ENCODE data around the gene FZD8.
"Not testable (repeated sequence)": the region's sequence is repeated elsewhere in the genome, so short reads cannot be mapped to it uniquely, and the experiment has no call there.

FZD8 gene, protein sequence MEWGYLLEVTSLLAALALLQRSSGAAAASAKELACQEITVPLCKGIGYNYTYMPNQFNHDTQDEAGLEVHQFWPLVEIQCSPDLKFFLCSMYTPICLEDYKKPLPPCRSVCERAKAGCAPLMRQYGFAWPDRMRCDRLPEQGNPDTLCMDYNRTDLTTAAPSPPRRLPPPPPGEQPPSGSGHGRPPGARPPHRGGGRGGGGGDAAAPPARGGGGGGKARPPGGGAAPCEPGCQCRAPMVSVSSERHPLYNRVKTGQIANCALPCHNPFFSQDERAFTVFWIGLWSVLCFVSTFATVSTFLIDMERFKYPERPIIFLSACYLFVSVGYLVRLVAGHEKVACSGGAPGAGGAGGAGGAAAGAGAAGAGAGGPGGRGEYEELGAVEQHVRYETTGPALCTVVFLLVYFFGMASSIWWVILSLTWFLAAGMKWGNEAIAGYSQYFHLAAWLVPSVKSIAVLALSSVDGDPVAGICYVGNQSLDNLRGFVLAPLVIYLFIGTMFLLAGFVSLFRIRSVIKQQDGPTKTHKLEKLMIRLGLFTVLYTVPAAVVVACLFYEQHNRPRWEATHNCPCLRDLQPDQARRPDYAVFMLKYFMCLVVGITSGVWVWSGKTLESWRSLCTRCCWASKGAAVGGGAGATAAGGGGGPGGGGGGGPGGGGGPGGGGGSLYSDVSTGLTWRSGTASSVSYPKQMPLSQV

DNA sequence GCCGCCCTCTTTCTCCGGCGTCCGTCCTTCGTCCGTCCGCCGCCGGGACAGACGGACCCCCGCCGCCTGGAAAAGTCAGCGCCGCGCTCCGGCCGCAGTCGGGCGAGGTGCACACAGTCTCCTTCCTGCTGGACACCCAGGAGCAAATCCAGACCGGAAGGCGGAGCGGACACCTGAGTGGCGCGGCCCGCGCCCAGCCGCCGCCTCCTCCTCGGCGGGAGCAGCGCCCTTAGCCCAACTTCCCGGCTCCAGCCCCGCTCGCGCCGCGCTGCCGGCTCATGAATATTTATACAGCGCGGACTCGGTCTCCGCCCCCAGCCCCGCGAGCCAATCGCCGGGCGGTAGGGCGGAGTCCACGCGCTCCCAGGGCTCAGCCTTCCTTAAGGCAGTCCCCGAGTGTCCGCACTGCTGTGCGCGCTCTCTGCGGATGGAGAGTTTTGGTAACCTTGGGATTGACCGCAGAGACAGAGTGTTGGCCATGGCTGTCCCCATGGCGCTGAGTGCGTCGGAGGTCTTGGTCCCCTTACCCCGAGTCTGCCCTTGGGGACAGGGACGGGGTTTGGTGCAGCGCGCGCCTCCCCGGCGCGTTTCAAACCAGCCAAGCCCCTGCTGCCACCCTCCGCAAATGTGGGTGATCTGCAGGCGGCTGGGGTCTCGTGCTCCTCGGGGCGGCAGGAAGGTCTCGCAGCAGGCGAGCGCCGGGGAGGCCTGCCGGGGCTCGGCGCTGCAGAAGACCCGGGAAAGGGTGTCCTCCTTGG lies at the start of gene FZD8:
TSS of gene FZD8 (minus strand) at position 262 of the 758 bp plus-strand sequence. CDS start 867 bp downstream, outside the sequence.
- DNase-seq, result peak; percentile 26 to 78

DNA sequence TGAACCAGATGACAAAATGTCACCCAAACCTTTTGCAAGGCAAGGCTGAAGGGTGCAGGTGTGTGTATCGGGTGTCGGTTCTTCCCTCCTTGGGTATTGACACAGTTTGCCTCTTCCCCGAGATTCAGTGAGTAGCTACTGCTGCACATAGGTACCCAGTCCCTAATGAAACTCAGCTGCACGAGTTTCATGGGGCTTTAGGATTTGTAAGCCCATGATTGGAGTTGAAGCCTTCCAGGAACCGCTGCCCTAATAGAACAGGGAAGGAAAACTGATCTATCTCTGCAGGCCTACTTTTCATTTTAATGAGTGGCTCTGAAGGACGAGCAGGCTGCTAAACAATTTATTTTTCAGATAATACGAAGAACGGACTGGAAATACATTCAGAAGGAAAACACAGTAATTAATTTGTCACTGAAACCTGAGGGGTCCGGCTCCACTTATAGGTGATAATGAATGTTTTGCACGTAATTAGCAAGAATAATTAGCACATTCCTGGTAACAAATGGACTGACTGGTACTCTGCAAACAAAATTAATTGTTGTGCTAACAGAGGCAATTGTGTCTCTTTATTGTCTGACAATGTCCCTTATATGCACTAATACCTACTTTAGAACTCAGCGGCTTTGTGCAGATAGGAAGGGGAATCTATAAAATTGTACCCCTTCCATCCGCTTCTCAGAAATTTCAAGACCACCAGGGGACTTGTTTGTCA lies 49.6 kb upstream of the FZD8 start:
- no peak for DNase-seq

DNA sequence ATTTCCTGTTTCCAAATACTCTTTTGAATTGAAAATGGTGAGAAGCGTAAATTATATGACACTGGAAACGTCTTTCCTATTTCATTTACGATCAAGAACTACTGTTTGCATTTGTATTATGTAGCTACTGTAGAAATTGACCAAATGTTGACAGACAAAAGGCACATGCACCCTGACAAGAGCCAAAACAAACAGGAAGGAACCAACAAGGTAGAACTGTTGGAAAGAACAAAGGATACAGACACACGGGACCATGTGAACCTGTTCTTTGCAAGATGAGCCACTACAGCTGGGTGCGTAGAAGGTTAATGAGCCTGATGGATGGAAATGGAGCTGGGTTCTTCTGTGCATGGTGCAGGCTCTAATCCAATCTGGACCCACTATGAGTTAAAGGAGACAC lies 48.4 kb upstream of the FZD8 start:
- no peak for DNase-seq

DNA sequence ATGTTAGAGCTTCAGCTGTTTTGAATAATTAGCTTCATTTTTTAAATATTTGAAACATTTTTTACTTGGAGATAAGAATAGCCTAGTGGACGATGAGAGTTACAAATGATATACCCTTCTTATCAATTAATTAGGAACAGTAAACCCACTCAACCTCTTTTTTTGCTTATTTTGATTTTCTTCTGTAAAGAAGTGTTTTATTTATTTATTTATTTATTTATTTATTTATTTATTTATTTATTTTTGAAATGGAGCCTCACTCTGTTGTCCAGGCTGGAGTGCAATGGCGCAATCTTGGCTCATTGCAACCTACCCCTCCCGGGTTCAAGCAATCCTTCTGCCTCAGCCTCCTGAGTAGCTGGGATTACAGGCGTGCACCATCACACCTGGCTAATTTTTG lies 43.8 kb upstream of the FZD8 start:
- DNase-seq, result not testable (repeated sequence)

DNA sequence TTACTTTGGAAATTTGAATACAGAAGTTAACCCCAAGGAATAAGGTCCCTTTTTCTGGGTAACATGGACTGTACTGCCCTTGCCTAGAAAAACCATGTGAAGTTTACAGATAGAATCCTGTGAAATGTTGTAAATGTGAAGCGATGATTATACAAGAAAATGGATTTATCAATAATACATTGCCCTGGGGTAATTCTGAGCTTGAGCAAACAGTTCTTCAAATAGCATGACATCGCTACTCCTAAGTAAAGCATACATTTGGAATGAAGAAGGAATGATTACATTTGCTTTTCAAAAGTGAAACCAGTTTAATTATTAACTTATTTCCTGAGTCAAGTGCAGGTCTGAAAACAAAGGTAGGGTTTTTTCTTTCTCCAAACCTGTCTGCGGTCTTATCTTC lies 43.3 kb upstream of the FZD8 start:
- DNase-seq, result peak in 1 of 2 experiments; percentile 18

DNA sequence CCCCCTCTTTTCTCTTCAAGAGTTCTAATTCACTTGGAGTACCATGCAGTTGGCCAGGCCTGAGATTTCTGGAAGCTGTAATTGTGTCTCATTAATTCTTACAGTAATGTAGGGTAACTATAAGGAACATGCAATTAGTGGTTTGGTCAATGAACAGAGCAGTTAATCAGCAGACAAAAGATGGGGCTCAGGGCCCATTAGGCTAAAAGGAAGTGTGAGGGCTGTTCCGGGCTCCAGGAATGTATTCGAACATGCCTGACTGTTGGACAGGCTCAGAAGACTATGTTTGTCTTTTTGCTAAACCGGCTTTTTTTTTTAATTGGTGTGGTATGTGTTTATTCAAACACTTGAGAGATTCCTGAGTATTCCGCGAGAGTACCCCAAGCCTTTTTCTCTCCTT lies 42.5 kb upstream of the FZD8 start:
- no peak for DNase-seq

DNA sequence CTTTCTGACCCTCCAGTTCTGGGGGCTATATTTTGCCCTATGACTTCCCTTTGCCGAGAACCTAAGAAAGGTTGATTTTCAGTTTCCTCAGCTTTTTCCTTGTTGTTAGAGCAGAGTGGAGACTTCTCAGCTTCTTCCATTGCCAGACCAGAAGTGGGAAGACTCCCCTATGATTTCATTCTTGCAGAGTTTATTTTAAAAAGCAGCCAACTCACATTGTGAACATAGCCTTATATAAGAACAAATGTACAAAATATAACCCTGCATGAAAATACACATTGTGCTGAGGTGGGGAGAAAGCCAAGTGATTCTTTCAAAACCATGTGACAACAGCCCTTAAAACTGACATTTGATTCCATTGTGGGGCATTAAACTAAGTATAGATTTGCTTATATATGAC lies 33.8 kb upstream of the FZD8 start:
- DNase-seq, result no peak

DNA sequence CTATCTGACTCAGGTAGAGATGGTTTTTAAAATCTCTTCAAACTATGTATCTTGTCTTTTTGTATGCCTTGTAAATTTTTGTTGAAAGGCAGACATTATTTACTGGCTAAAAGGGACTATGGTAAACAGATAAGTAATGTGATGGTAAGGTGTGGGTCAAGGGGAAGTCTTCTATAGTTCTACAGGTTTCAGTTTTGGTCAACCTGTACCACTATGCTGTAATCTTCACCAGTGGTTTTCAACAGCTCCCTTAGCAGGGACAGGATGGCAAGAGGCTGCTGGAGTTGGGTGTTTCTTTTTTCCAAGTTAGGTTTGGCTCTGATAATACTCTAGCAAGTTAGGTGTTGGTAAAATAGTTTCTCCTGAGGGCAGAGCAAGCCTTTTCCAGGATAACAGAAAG lies 32.7 kb upstream of the FZD8 start:
- no peak for DNase-seq

DNA sequence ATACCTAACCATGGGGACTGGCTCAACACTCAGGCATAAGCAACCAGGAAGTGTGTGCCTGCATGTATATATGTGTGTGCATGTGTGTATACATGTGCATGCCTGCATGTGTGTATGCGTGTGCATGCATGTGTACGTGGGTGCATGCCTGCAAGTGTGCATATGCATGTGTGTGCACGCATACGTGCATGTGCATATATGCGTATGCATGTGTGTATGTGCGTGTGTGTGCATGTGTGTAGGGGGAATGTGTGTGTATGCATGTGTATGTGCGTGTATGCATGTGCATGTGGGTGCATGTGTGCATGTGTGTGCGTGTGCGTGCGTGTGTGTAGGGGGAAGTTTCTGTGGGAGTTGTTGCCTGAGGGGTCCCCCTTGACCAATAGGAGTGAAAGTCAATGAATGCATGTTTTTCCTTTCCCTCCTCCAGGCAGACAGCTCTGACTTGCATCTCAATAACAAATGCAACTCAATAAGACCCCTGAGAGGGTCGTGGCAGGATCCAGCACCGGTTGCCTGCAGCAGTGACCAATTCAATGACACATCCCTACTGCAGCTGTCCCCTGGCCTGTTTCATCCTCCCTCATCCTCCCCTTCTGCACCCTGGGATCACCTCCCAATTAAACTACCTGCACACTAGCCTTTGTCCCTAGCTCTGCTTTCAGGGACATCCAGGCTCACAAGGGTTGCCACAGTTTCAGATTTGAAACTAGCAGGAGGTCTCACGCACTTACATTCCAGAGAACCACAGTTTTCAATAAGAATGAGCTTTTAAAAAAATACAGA lies 27.0 kb upstream of the FZD8 start:
- DNase-seq, result no peak

DNA sequence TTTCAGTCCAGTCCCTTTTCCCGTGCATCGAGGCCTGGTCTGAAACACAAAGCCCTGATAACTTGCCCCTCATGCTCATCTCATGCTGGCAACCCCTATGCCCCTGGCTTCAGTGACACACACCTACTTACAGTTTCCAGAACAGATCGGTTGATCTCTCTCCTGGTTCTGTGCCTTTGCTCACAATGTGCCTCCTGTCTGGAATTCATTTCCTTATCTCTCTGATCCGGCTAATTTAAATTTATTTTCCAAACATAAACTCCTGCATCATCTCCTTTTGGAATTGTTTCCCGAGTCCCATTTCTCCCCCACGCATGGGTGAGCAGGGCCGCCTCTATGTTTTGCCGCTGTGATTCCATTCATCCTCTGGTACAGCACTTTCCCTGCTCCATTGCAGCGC lies 25.9 kb upstream of the FZD8 start:
- DNase-seq, result no peak

DNA sequence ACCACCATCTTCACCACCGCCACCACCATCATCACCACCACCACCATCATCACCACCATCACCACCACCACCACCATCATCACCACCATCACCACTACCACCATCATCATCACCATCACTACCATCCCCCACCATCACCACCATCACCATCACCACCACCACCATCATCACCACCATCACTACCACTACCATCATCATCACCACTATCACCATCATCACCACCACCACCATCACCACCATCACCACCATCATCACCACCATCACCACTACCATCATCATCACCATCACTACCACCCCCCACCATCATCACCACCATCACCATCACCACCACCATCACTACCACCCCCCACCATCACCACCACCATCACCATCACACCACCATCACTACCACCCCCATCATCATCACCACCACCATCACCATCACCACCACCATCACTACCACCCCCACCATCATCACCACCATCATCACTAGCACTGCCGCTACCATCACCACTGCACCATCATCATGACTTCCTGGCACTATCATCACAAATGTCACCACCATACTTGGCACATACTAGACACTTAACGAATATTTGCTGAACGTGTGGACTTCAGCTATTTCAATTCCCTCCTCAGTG lies 25.3 kb upstream of the FZD8 start:
- DNase-seq, result no peak

DNA sequence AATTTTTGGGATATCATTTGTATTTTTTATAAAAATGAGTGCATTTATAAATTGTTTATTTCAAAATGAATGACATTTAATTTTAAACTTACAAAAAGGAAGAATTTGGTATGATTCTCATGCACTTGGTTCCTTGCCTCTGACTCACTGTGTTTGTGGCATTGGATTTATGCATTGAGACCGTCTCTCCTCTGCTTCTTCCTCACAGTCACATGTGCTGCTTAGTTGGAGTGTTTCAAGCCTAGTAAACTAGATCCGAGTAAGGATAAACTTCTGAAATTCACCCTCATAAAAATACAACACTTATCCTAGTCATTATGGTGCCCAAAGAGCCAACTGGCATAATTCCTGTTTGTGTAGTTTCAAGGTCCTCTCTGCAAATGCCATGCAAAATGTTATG lies 19.1 kb upstream of the FZD8 start:
- no peak for DNase-seq

DNA sequence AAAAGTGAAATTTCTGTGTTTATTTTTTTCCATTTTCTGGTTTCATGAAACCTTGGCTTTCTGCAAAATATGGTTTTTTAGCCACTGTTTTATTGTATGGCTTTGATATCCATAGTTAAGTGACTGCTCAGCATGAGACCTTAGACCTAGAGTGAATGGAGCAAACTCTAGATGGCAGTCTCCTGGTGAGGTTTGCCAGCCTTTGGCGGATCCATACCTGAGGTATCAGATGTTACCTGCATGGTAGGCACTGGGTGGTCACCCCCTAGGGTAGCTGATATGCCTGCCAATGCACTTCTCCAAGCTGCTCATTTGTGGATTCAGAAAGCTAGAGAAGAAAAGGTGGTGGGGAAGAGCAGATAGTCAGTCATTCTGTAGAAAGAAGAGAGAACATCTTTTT lies 17.4 kb upstream of the FZD8 start:
- no peak for DNase-seq

DNA sequence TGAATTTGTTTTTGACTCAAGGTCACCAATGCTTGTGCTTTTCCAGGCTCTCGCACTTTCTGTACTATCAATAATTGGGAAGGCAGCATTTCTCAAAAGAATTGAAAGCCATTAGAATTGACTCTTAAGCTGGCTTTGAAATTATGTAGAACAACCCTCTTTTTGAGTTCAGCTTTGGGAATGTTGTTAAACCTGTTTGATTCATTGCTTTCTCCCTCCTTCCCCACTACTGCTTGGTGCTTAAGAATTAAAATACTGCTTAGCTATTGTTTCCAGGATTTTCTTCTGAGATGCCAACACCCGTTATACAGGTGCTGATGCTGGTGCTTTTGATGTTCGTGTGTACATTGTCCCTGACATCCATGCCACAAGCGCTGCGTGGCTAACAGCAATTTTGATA lies 15.5 kb upstream of the FZD8 start:
- DNase-seq, result no peak

DNA sequence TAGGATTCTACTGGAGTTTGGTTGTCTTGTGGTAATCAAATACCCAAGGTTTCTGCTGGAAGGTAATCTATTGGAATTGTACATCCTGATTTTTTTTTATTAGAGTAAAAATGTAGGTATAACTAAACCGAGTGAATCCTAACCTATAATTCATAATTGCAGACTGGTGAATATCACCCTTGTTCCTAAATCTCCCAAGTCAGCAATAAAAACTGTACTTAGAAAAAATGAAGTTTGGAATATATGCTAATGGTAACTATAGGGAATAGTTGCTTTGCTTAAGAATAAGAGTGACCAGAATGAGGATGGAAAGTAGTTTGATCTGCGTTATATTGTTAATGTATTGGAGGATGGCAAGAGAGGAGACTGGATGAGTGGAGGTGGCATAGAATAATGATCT lies 10.7 kb upstream of the FZD8 start:
- no peak for DNase-seq

DNA sequence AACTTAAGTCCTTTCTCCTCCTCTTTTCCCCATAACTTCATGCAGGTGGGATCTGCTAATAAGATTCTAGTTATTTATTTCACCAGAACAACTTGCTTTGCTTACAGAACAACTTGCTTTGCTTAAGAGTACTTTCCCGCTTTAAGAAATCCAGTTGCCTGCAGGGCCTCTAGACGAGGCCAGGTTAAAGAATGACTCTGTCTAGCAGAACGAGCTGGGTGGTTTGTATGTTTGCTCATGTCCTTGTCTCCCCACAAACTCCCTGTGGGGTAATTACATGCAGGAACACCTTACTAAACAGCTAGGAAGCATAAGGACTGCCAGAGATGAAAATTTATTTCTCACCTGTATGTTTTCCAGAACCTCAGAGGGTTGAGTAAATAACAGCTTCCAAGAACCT lies 8.8 kb upstream of the FZD8 start:
- DNase-seq, result no peak

DNA sequence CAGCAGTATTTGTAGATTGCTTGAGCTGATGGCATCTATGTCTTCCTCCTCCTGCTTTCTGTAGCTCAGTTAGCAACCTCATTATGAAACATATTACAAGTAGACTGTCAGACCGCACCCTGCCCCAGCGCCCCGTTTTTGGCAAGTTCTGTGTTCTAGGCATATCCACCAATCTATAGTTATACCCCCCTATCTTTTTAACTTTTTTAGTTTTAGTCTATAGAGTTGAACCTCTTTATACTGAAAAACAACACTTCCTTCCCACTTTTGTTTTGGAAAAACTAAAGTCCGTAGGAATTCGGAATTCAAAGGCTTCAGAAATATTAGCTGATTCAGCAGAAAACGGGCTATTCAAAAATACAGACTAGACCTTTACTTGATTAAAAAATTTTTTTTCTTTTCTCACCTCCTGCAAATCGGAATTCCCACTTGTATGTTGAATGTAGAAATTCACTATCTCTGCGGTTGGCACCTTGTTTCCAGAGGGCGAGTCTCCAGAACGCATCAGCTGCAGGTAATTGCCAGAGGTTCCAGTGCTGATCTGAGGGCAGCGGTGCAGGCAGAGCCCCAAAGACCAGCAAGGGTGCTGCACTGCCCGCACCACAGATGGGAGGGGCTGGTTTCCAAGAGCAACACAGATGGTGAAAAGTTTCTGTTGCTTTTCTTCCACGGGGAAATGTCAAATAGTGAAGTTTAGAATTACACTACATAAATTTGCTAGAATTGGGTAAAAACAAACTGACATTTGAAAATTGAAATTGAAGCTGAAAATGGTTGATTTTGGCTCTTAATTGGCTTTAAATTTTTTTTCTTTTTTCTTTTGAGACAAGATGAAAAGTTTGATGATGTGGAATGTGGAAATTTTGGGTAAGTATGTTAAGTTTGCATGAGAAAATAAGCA lies 2.2 kb upstream of the FZD8 start:
- DNase-seq, result no peak

DNA sequence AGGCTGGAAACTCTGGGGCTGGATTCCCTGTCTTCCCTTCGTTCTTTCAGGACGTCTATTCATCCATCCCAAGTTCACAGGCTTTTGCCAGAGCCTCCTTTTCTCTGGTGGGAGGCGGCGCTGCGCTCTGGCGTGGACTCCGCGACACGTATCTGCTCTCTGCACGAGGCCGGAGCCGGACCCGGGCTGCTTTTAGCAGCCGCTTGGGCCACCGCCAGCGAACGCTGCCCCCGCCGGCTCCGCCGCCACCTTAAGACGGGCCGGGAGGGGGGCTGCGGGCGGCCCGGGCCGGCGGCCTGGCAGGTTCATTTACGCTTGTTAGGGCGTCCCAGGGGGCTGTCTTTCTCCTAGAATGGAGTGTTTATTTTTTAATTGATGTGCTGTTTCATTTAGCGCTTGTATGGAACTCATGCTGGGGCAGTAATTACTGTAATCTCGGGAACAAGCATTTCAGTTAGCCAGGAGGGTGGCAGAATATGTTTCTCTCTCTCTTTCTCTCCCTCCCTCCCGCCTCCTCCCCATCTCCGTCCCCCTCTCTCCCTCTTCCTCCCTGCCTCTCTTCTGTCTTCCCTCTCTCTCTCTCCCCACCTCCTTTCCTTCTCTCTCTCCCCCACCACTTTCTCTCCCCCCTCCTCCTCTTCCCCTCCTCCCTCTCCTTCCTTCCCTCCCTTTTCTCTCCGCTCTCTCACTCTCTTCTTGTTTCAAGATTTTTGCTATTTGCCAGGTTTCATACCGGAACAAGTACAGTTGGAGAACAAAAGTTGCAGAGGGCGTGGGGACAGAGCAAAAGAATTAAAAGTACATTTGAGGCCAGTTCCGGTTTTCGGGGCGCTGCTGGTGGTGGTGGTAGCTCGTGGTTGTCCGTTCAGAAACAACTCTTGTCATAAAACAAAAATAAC lies 1.3 kb upstream of the FZD8 start:
- DNase-seq, result no peak

DNA sequence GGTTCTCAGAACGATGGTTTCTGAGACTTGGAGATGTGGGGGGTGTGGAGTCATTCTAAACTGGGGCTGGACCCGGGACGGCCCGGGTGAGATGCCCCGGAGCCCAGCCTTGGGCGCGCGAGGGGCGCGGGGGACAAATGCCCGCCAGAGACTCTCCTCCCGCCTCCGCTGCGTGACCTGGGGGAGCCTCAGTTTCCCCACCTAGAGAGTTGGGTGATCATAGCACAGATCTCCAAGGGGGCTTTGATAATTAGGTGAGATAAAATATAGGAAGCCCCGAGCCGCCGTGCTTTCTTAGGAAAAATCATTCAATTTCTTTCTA lies 658 bp upstream of the FZD8 start:
- DNase-seq, result no peak

DNA sequence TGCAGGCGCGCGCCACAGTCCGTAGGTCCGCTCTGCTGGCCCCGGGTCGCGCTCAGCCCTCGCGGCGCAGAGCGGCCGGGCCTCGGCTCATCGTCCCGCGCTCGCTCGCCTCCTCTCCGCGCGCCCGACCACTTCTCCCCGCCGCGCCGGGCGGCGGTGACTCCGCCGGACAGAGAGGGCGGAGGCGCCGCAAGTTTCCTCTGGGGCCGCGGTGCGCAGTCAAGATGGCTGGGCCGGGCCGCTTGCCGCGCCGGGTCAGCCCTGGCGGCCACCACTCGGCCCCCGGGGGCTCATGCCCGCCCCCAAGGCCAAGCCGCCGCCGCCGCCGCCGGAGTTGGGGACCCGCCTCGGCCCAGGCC lies 441 bp downstream of the FZD8 start:
- peak in 1 of 2 experiments; percentile 20 for DNase-seq

Data from NCI-H526 (cell line).